ENCODE measurements around the gene PRELP. TPM values are rescaled to one million over a fixed set of nuclear protein-coding genes. Genes with fewer than 3 reads are reported as not detected.
A peak's percentile ranks its signal among the peaks of the same experiment; 100 is the strongest.

Gene PRELP
- total and polyA plus RNA-seq, 2 of the 8 experiments (the other 6 are each of a cell fraction or from before 2014, with no cell fraction given), result 0.13 to 0.23 TPM

GRCh38 chr1:203512848-203513584 lies 37.4 kb downstream of the PRELP start:
- Histone ChIP-seq H3K9ac (replicated peaks in 1 of 4; ENCODE audit: extremely low read depth in 1 of 4, low read depth in 3 of 4, low read length in 3 of 4) (peak overlapping the region in 1 of 4 experiments; percentile 40; a peak in 2 of 7 replicates), H2AK5ac (ENCODE audit: low read depth, low read length) (peak overlapping the region; percentile 66; the same call in 1 of the 2 replicates), H3K9me3 (ENCODE audit: insufficient read depth in 2 of 2, low read depth in 1 of 2, low read length in 1 of 2) (no peaks in the 10 kb centered on the region), H3K23ac (ENCODE audit: insufficient read length) (no peak overlapping the region), H3K27ac (ENCODE audit: low read depth, low read length) (no peak overlapping the region), H4K8ac (ENCODE audit: extremely low read depth, insufficient read depth, low read length) (no peak overlapping the region), H3K27me3 (replicated peaks in 1 of 4; ENCODE audit: control insufficient read depth in 3 of 4, extremely low read depth in 1 of 4, insufficient read depth in 3 of 4, low read length in 3 of 4) (peaks cover 0 to 42% (median 28%) of the 10 kb centered on the region in 4 experiments; a peak in 5 of 7 replicates), H2BK5ac (ENCODE audit: low read depth, low read length) (0 out of 2 replicates have a peak overlapping the region, but pooled peaks have one; percentile 20), H3K4ac (replicated peaks; ENCODE audit: insufficient read length, low read depth, low read length) (no peak overlapping the region), H4K20me1 (replicated peaks in 1 of 2; ENCODE audit: control insufficient read depth in 1 of 2, insufficient read depth in 2 of 2, low read length in 2 of 2) (no peaks in the 10 kb centered on the region), H3K79me2 (ENCODE audit: control insufficient read depth in 1 of 2, insufficient read depth in 2 of 2, low read length in 2 of 2) (no peaks in the 10 kb centered on the region), H3K4me1 (replicated peaks in 1 of 4; ENCODE audit: control insufficient read depth in 3 of 4, insufficient read depth in 4 of 4, low read length in 3 of 4) (peaks cover 7 to 46% (median 29%) of the 10 kb centered on the region in 4 experiments), H2BK20ac (ENCODE audit: low read length) (peak overlapping the region; percentile 91), H2BK15ac (ENCODE audit: low read length) (peak overlapping the region; percentile 83; the same call in 1 of the 2 replicates), H3K36me3 (ENCODE audit: control insufficient read depth in 2 of 4, insufficient read depth in 4 of 4, low read length in 3 of 4) (no peaks in the 10 kb centered on the region), H4K5ac (ENCODE audit: insufficient read length, low read depth, low read length) (no peak overlapping the region), H2BK120ac (replicated peaks; ENCODE audit: low read depth, low read length) (peak overlapping the region; percentile 50), H4K91ac (replicated peaks; ENCODE audit: insufficient read length, low read length) (peak overlapping the region; percentile 45), H3K18ac (ENCODE audit: extremely low read depth, low read length) (peak overlapping the region; percentile 67; the same call in 1 of the 2 replicates), H2AFZ (ENCODE audit: low read length) (peak overlapping the region; percentile 69; the same call in 1 of the 2 replicates), H3K79me1 (ENCODE audit: low read depth, low read length) (no peaks in the 10 kb centered on the region), H3K56ac (replicated peaks; ENCODE audit: insufficient read length, low read depth, low read length) (no peak overlapping the region), H3K4me2 (ENCODE audit: insufficient read depth in 1 of 2, low read depth in 2 of 2, low read length in 2 of 2) (peak overlapping the region; percentile 54 to 72; a peak in 2 of 4 replicates), H3K4me3 (ENCODE audit: extremely low read depth in 1 of 4, insufficient read depth in 2 of 4, low read depth in 3 of 4, low read length in 4 of 4) (no peak overlapping the region), H2BK12ac (ENCODE audit: low read depth, low read length) (peak overlapping the region; percentile 91; the same call in 1 of the 2 replicates), H3K23me2 (ENCODE audit: low read depth, low read length) (no peaks in the 10 kb centered on the region), H3K14ac (ENCODE audit: insufficient read length) (no peak overlapping the region)
- CTCF ChIA-PET (ENCODE audit: partially characterized antibody), result interaction anchor here (0.9 to 13.3 kb wide), 9 partner anchors 6 to 189 kb away, joined by 3 to 108 read pairs (median 4); no protein-coding TSS in a partner anchor
- 53% methylated on average over 10 of the region's 10 CpGs; no CpG with 5 or more reads in 1 of the 2 experiments for WGBS, 2 experiments (ENCODE audit: extremely low coverage in 1 of 2, insufficient coverage in 1 of 2, insufficient read length in 1 of 2, insufficient replicate concordance in 2 of 2, low coverage in 1 of 2, low lambda C conversion rate in 2 of 2, missing lambda C conversion rate in 1 of 2)
- TF ChIP-seq, protein P1, sequence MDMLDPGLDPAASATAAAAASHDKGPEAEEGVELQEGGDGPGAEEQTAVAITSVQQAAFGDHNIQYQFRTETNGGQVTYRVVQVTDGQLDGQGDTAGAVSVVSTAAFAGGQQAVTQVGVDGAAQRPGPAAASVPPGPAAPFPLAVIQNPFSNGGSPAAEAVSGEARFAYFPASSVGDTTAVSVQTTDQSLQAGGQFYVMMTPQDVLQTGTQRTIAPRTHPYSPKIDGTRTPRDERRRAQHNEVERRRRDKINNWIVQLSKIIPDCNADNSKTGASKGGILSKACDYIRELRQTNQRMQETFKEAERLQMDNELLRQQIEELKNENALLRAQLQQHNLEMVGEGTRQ (IDR thresholded peaks at IDR 0.05; ENCODE audit: low read length), result no peak
- no peak for TF ChIP-seq CBX8 (IDR thresholded peaks at IDR 0.05; ENCODE audit: borderline replicate concordance, low read depth, low read length)
- no peak for TF ChIP-seq BCL11A (IDR thresholded peaks at IDR 0.05; ENCODE audit: low read depth in 2 of 2, low read length in 2 of 2)
- TF ChIP-seq ATF2 (IDR thresholded peaks at IDR 0.05; ENCODE audit: low read length), result no peak
- peak; percentile 90 for TF ChIP-seq E2F6 (IDR thresholded peaks at IDR 0.05)
- peak; percentile 74 for TF ChIP-seq MAX (IDR thresholded peaks at IDR 0.05)
- no peak for FAIRE-seq
- DNase-seq (ENCODE audit: low read depth in 1 of 2, low spot score in 2 of 2), result peak in 1 of 2 experiments; percentile 49
- POLR2A ChIA-PET (ENCODE audit: partially characterized antibody), result interaction anchor here (1.0 to 1.4 kb wide), 4 partner anchors 8 to 116 kb away, joined by 3 to 4 read pairs (median 3); no protein-coding TSS in a partner anchor
